ENCODE measurements around the gene ASB16.
"Not testable (repeated sequence)": the region's sequence is repeated elsewhere in the genome, so short reads cannot be mapped to it uniquely, and the experiment has no call there.

The ASB16 gene

DNA sequence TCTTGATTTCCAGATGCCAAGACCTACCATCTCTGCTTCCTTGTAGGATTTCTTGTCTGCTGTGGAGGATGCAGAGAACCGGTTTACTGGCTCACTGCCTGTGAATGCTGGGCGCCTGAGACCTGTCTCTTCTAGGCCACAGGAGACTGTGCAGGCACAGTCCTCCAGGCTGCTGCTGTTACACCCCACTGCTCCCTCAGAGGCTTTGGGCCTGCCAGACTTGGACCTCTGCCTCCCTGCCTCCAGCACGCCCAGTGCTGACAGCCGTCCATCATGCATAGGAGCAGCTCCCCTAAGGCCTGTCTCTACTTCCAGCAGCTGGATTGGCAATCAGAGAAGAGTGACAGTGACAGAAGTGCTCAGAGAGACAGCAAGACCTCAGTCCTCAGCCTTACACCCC lies 22.7 kb upstream of the ASB16 start:
- DNase-seq (ENCODE audit: low read depth in 2 of 2): no peak

DNA sequence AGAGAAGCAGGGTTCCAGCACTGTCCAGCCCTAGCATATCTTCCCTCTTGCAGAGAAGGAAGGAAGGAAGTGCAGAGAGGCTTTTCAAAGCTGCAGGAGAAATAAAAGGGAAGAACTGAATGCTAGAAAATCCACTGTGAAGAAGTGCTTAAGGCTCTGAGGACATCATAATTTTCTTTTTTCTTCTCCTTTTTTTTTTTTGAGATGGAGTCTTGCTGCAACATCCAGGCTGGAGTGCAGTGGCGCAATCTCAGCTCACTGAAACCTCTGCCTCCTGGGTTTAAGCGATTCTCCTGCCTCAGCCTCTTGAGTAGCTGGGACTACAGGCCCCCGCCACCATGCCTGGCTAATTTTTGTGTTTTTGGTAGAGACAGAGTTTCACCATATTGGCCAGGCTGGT lies 21.4 kb upstream of the ASB16 start:
- DNase-seq (ENCODE audit: low read depth in 2 of 2): not testable (repeated sequence)

GRCh38 chr17:44149750-44150329 lies 20.7 kb upstream of the ASB16 start:
- DNase-seq (ENCODE audit: low read depth in 2 of 2): no peak

GRCh38 chr17:44152875-44153274 lies 17.6 kb upstream of the ASB16 start:
- no peak for DNase-seq (ENCODE audit: low read depth in 2 of 2)

GRCh38 chr17:44155488-44155887 lies 15.0 kb upstream of the ASB16 start:
- DNase-seq (ENCODE audit: low read depth in 2 of 2): no peak

- DNase-seq (ENCODE audit: low read depth in 2 of 2): no peak
Measured at GRCh38 chr17:44159519-44160210, 10.8 kb upstream of the ASB16 start.

- no peak for DNase-seq (ENCODE audit: low read depth in 2 of 2)
Measured at GRCh38 chr17:44164476-44164875, 6.0 kb upstream of the ASB16 start.

DNA sequence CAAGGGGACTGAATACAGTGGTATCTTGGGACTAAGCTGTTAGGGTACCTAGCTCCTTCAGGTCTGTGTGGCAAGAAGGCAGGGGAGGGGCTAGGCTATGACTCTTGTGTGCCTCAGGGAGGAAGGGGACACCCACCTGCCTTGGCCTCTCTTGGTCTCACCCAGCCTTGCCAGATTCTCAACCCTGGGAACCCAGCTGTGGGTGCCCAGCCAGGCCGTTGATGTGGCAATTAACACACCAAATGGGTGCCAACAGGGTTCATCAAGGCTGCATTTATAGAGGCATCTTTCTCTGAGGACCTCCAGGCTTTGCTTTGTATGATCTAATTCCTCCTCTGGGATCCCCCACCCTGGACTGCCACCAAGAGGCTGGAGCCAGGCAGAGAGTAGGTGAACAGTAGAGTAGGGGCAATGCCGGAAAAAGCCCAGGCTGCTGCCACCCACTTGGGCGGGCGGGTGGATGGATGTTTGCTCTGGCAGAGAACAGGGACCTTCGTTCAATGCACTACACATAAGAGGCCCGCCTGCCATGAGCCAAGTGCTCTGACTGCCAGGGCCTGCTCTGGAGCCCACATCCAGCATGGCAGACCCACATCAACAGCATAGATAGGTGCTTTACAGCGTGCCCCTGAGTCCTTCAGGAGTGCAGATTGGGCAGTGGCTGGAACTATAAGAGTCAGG lies 3.2 kb upstream of the ASB16 start:
- DNase-seq (ENCODE audit: low read depth in 2 of 2): no peak

GRCh38 chr17:44170135-44170498 lies 387 bp upstream of the ASB16 start:
- no peak for DNase-seq (ENCODE audit: low read depth in 2 of 2)

- DNase-seq (ENCODE audit: low read depth in 2 of 2): no peak
Measured at GRCh38 chr17:44171931-44172455, 1.5 kb downstream of the ASB16 start.

GRCh38 chr17:44174427-44174826 lies 3.9 kb downstream of the ASB16 start:
- no peak for DNase-seq (ENCODE audit: low read depth in 2 of 2)

- DNase-seq (ENCODE audit: low read depth in 2 of 2): no peak
Measured at GRCh38 chr17:44176257-44176656, 5.8 kb downstream of the ASB16 start.

DNA sequence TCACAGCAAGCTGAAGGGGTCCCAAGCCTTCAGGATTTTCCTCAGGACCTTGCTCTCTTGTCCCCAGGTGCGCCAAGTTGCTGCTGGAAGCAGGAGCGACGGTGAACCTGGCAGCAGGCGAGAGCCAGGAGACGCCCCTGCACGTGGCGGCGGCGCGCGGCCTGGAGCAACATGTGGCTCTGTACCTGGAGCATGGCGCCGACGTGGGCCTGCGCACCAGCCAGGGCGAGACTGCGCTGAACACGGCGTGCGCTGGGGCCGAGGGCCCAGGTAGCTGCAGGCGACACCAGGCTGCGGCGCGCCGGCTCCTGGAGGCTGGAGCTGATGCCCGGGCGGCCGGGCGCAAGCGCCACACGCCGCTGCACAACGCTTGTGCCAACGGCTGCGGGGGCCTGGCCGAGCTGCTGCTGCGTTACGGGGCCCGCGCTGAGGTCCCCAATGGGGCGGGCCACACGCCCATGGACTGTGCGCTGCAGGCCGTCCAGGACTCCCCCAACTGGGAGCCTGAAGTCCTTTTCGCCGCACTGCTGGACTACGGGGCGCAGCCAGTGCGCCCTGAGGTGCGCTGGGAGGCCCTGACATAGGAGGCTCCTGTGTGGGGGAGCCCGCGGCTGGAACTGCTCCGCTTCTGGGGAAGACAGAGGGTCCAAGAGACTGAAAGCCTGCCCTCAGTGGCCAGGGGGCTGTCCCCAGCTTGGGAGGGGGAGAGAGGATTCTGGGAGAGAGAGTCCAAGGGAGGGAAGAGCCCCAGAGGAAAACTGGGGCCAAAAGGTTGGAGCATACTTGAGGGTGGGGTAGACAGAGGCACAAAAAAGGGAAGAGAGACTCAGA lies 6.4 kb downstream of the ASB16 start:
- no peak for DNase-seq (ENCODE audit: low read depth in 2 of 2)

DNA sequence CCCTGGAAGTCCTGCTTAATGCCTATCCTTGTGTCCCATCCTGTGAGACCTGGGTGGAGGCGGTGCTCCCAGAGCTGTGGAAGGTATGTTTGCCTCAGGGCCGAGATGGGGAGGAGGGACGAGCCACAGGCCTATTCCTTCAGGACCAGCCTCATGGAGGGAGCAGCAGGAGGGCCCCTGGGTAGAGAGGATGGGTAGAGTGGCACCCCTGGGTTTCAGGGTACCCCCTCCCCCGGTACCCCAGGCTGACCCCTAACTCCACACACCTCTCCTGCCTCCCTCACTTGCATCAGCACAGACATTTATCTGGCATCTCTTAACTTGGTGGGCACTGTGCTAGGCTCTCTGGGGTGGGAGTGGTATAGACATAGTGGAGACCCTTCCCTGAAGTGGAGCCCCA lies 7.1 kb downstream of the ASB16 start:
- DNase-seq (ENCODE audit: low read depth in 2 of 2): no peak

DNA sequence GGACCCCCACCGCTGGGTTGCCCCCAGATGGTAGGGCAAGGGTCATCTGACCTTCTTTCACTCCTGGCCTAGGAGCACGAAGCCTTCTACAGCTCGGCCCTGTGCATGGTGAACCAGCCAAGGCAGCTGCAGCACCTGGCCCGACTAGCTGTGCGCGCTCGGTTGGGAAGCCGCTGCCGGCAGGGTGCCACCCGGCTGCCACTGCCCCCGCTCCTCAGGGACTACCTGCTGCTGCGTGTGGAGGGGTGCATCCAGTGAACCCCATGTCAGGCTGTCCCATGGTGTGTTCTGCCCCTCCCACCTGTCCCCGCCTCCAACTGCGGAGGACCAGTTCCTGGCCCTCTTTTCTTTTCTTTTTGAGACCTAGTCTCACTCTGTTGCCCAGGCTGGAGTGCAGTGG lies 7.6 kb downstream of the ASB16 start:
- no peak for DNase-seq (ENCODE audit: low read depth in 2 of 2)

DNA sequence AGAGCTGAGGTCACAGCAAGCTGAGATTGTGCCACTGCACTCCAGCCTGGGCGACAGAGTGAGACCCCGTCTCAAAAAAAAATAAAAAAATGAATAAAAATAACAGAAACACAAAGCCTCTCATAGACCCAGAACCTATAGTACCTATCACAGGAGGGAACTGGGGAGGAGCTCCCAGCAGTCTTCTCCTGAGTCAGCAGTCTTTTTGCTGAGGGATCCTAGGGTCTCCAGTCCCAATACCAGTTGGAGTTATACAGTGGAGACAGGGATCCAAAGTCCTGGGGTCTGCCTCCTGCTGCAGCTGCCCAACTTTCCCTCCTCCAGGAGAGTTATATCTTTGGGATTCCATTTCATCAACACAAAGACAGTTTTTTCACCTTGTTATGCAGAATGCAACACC lies 12.5 kb downstream of the ASB16 start:
- DNase-seq (ENCODE audit: low read depth in 2 of 2): no peak

DNA sequence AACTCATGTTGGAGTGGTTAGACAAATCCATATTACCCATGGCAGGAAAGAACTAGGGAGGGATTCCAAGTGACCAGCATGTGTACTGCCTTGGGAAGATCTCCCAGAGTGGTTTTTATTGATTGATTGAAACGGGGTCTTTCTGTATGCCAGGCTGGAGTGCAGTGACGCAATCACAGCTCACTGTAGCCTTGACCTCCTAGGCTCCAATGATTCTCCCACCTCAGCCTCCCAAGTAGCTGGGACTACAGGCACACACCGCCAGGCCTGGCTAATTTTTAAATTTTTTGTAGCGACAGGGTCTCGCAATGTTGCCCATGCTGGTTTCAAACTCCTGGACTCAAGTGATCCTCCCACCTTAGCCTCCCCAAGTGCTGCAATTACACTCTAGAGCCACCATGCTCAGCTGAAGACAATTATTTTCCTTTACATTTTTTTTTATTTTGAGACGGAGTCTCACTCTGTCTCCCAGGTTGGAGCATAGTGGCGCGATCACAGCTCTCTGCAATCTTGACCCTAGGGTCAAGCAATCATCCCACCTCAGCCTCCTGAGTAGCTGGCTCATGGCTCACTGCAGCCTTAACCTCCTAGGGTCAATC lies 13.8 kb downstream of the ASB16 start:
- no peak for DNase-seq (ENCODE audit: low read depth in 2 of 2)

GRCh38 chr17:44186307-44187130 lies 16.0 kb downstream of the ASB16 start, which contains the start of gene TMUB2:
TMUB2 (plus strand) TSS chr17:44186972; CDS start chr17:44187709, 737 bp downstream.
- peak; percentile 97 to 99 for DNase-seq (ENCODE audit: low read depth in 2 of 2)

GRCh38 chr17:44187131-44187899 lies 16.8 kb downstream of the ASB16 start:
- DNase-seq (ENCODE audit: low read depth in 2 of 2): peak in 1 of 2 donors; percentile 48

Measured in stimulated activated CD8-positive, alpha-beta memory T cell treated with anti-CD3 and anti-CD28 coated beads, Interleukin-15, amount 100 ng/mL, for 48 hours (primary cell).